Right renal cortex interstitium (tissue), 3 donors: ENCODE results near the gene DAB2IP. TPM values are rescaled to one million over a fixed set of nuclear protein-coding genes. Genes with fewer than 3 reads are reported as not detected.

ENCODE experiments used
- DNase-seq, 3 donors: peaks; one replicate each; pipeline ENCODE4 v3.0.0-alpha.2; 2013; ENCODE audit warnings: low read depth in 3 of 3, low spot score in 2 of 3
- polyA plus RNA-seq, 3 donors: library from polyadenylated mRNA; unstranded; fragments of 120-200 nt; gene quantifications; one replicate each; pipeline ENCODE4 v1.2.1, GENCODE V29; 2013; ENCODE audit not compliant: insufficient read length in 3 of 3

The DAB2IP gene
- polyA plus RNA-seq, 3 donors: 41.5 to 46.6 (median 43.8) TPM

GRCh38 chr9:121770415-121771273, 119.2 kb downstream of the DAB2IP start:
- no peak for DNase-seq

DNA sequence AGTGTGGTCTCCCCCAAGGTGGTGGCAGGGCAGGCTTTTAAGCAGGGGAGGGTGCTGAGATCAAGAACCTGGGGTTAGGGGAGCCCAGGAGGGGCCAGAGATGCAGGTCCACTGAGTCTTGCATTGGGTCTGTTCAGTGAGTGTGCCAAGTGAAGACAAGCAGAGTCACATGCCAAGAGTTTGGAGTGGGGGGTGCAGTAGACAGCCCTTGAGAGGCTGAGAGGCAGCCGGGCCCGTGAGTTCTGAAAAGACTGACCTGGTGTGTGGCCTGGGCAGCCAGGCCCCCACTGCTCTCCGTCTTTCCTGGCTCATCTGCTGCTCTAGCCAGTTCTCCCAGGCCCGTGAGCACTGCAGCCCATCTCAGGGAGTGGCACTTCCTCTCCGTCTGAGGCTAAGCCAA, 120.0 kb downstream of the DAB2IP start:
- DNase-seq: no peak

DNA sequence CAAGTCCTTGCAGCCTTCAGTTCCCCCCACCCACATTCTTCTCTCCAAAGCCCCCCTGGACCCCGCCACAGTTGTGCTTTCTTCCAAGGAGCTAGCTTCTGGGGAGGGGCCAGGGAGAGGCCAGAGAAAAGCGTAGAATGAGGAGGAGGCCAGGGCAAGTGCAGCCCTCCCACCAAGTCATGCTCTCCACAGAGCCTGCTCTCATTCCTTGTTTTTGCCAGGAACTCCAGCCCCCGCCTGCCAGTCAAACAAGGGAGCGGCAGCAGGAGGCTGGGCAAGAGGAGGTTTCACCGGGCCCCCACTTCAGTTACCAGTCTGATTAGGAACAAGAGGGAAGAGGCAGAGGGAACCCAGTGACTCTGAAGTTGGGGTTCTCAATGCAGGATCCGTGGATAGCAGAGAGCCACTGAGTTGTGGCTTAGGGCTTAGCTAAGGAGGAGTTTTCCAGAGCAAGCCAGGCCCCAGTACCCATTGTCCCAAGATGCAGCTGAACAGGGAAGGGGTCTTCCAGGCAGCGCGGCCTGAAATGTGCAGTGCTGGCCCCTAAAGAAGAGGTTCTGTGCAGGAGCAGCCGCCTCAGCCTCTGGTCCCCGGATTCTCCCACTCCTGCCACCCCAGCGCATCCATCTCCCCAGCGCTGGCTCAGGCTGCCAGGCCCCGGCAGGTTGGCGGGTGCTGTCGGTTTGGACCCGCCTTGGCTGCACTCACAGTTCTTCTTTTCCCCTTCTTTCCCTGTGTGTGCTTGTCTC, 120.6 kb downstream of the DAB2IP start:
- DNase-seq: no peak

GRCh38 chr9:121772600-121773285, 121.3 kb downstream of the DAB2IP start:
- no peak for DNase-seq

GRCh38 chr9:121773286-121773953, 122.0 kb downstream of the DAB2IP start:
- no peak for DNase-seq

GRCh38 chr9:121773954-121774714, 122.7 kb downstream of the DAB2IP start:
- no peak for DNase-seq

- DNase-seq: no peak
These were observed 123.5 kb downstream of the DAB2IP start for GRCh38 chr9:121774715-121775613.

DNA sequence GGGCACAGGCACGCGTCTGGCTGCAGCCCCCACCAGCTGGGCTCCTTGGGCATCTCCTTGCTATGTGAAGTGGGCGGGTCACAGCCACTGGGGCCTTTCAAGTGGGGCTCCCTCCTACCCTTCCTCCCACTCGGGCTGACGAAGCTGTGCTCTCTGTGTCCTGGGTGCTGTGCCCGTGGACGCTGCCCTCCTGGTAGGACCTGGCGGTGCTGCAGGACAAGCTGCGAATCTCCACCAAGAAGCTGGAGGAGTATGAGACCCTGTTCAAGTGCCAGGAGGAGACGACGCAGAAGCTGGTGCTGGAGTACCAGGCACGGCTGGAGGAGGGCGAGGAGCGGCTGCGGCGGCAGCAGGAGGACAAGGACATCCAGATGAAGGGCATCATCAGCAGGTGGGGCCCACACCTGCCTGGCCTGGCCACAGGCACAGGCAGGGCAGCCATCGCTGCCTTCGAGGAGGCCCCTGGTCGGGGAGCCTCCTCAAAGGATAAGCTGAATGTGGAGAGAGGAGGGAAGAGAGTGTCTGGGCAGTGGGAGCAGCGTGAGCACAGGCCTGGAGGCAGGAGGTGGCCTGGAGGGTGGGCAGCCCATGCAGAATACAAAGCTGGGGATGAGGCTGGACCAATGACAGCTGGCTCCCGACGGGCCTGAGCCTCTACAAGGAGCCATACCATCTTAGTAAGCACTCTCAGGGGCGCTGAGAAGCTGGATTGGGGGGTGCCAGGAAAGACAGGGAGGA, 124.7 kb downstream of the DAB2IP start:
- DNase-seq: no peak

DNA sequence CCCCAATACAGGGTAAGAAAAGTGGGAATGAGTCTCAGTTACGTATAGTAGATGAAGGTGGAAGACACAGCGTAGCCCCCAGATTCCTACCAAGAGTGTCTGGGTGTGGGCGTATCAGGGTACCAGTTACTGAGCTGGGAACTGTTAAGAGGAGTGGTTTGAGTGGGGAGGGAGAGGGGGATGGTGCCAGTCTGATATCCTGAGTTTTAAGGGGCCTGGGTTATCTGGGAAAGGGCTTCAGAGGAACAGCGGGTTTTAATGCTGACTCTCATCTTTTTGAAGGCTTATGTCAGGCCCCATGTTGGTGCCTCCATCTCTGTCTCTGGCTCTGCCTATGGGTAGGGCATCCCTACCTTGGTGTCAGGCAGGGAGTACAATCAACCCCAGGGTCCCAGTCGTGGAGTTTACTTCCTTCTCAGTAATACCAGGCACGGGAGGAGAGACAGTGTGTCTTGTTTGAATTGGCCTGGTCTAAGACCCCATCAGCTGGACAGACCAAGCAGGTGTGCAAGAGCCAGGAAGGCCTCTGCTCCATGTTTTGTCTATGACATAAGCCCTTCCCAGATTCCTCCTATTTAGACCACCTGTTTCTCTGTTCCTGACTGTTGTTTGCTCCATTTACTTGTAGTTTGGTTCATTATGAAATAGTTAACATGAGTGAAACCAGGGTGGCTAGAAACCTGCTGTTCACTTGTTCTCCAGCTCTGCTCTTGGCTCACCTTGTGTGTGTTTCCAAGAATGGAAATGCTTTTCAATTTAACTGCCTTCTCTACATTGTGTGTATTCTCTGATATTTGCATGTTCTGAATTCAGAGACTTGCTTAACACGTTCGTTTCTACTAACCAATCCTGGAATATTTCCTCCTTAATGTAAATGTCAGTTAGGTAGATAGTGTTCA, 125.6 kb downstream of the DAB2IP start:
- DNase-seq: no peak

- DNase-seq: no peak
These were observed 127.1 kb downstream of the DAB2IP start for GRCh38 chr9:121778252-121779225.

- DNase-seq: no peak
These were observed 128.1 kb downstream of the DAB2IP start for GRCh38 chr9:121779381-121780117.

GRCh38 chr9:121780177-121781040, 129.0 kb downstream of the DAB2IP start:
- DNase-seq: no peak

DNA sequence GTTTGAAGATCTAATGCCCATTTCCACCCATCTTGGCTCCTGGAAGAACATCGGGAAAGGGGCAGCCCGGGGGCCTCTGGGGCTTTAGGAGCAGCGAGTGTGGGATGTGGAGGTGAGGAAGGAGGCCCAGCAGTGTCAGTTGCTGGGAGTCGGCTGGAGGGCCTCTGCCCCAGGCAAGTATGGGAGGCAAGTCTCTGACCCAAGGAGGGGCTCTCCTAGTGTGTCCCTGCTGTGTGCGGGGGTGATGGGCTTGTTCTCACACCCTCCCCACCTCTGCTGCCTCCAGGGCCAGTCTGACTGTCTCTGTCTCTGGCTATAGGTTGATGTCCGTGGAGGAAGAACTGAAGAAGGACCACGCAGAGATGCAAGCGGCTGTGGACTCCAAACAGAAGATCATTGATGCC, 129.7 kb downstream of the DAB2IP start:
- no peak for DNase-seq

- no peak for DNase-seq
These were observed 130.4 kb downstream of the DAB2IP start for GRCh38 chr9:121781701-121782464.
